IPS-18c (cell line): ENCODE results near the gene GPHN.

Source experiments
- H3K4me3 ChIP-seq: 2 replicates; pipeline ENCODE4 v1.7.0; 2013; ENCODE audit warnings: low read depth, mild to moderate bottlenecking, low read length, moderate library complexity; ENCODE audit not compliant: insufficient read depth
- H3K9me3 ChIP-seq: one replicate; pipeline ENCODE4 v1.6.1; 2013; ENCODE audit warnings: mild to moderate bottlenecking, low read length, moderate library complexity; ENCODE audit not compliant: control insufficient read depth, insufficient read depth

The GPHN gene

DNA sequence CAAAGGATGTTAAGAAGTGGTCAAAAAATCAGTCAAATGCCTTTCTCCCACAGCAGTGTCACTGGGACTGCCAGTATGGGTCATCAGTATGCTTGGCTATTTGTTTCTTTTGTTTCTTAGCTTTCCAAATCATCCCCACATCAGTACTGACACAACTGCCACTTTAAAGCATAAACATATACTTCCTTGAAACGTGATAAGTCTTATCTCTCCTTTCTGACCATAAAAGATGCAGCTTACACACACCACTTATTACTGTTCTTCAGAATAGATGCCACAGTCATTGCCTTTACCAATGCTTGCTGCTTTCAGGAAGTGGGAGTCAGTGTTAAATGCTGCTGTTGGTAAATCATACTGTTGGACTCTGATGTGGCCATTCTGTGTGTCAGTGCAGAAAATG lies 662.7 kb downstream of the GPHN start:
- H3K4me3 ChIP-seq = no peak overlapping the region

GRCh38 chr14:67172056-67172455 lies 664.1 kb downstream of the GPHN start:
- Histone ChIP-seq H3K9me3 (no peaks in the 10 kb centered on the region), H3K4me3 (no peak overlapping the region)

More for the DNA sequence above, 662.7 kb downstream of the GPHN start:
- no peaks in the 10 kb centered on the region for H3K9me3 ChIP-seq

GRCh38 chr14:67172520-67172919 lies 664.6 kb downstream of the GPHN start:
- no peak overlapping the region for H3K4me3 ChIP-seq
- no peaks in the 10 kb centered on the region for H3K9me3 ChIP-seq

DNA sequence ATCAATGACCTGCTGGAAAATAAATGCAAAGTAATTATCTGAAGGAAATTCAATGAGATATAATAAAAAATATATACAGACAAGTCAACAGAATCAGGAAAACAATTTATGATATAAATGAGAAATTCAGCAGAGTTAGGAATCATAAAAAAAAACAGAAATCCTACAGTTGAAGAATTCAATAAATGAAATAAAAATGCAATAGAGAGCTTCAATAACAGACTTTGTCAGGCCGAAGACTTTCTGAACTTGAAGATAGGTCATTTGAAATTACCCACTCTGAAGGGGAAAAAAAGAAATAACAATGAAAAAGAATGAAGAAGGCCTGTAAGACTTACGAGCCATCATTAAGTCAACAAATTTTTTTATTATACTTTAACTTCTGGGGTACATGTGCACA lies 665.8 kb downstream of the GPHN start:
- Histone ChIP-seq H3K4me3 (no peak overlapping the region), H3K9me3 (peaks cover 2% of the 10 kb centered on the region)

DNA sequence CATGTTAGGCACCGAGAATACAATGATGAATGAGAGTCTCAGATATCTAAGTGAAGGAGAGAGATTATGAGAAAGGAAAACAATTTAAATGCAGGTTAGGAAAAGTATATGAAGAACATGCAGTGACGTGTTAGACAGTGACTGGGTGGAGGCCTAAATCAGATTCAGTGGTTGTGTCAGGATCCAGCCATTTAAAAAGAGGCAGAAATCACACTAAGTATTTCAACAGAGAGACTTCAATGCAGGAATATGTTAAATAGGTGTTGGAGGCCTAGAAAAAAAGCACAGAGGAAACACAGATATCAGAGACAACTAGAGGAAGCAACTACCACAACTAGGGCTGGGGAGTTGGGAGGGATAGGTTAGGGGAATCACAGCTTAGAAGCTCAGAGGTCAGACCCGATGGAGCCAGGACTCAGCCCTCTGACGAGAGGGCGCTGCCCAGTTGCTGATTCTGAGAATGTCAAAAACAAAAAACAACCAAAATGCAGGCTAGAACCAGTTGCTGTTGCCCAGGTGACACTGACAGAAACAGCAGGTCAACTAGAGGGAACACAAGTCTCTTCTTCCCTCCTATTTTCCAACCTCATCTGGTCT lies 678.3 kb downstream of the GPHN start:
- H3K4me3 ChIP-seq = no peak overlapping the region

DNA sequence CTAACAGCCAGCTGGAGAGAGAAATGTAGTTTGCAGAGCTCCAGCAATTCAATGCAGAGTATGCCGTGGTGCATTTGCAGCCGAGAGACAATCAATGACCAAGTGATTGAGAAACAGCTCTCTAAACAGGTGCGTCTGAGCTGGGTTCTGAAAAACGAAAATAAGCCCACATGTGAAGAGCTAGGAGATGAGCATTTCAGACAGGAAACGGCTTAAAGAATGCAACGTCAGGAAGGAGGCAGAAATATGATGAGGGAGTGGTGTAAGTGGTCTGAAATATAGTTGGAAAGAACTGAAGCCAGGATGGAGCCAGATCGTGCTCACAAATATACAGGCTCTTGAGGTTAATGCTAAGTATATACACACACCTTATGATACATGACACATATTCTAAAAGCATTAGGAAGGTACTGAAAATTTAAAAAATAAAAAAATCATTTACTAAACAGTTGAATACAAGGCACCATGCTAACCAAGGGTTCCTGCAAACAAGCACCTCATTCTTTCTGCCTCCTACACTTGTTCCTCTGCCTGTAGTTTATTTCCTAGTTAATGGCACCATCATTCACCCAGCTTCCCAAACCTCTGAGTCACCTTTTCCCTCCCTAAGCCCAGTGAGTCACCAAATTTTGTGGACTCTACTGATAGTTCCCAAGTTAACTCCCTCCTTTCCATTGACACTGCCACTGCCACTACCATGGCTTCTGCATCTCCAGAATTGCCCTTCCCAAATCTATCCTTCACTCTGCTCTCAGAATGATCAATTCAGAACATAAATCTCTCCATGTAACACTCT lies 679.0 kb downstream of the GPHN start:
- H3K4me3 ChIP-seq = no peak overlapping the region
- H3K9me3 ChIP-seq = no peaks in the 10 kb centered on the region

More for the DNA sequence above, 678.3 kb downstream of the GPHN start:
- no peaks in the 10 kb centered on the region for H3K9me3 ChIP-seq

- Histone ChIP-seq H3K9me3 (no peaks in the 10 kb centered on the region), H3K4me3 (no peak overlapping the region)
Observed at GRCh38 chr14:67187826-67188225, 679.9 kb downstream of the GPHN start.

DNA sequence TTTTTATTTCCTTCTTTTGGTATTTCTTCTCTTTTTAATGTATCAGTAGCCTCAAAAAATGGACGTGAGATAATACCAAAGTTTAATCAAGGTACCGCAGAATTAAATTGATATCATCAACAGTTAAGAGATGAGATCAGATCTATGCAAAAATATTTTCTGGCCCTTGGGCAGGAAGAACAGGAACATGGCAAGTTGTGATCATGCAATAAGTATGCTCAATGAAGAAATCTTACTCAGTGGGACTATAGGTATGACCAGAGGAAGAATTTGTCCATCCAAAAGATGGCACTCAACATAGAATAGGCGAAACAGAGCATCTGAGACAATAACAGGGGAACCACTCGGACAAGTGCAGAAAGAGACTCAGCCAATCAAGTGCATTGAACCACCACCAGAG lies 680.4 kb downstream of the GPHN start:
- Histone ChIP-seq H3K4me3 (no peak overlapping the region), H3K9me3 (no peaks in the 10 kb centered on the region)

GRCh38 chr14:67191768-67192290 lies 683.9 kb downstream of the GPHN start:
- no peak overlapping the region for H3K4me3 ChIP-seq
- no peaks in the 10 kb centered on the region for H3K9me3 ChIP-seq

DNA sequence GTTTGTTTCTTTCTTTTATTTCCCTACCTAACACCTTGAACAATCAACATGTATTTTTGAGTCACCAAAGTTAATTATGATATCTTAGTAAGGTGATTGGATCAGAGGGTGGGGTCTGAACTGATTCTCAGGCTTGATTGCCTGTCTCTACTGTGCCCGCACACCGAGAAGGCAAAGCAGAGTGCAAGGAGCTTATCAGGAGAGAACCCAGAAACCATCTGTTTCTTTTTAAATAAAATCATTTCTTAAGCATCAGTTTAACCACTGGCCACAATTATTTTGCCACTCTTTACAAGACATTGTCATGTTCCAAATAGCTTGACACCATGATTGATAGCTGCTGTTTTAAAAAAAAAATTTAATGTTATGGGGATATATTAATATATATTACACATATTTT lies 684.4 kb downstream of the GPHN start:
- Histone ChIP-seq H3K9me3 (no peaks in the 10 kb centered on the region), H3K4me3 (no peak overlapping the region)

- Histone ChIP-seq H3K4me3 (no peak overlapping the region), H3K9me3 (no peaks in the 10 kb centered on the region)
Observed at GRCh38 chr14:67195279-67195678, 687.3 kb downstream of the GPHN start.

- no peak overlapping the region for H3K4me3 ChIP-seq
- H3K9me3 ChIP-seq = no peaks in the 10 kb centered on the region
Observed at GRCh38 chr14:67199016-67199415, 691.1 kb downstream of the GPHN start.

- no peak overlapping the region for H3K4me3 ChIP-seq
- no peaks in the 10 kb centered on the region for H3K9me3 ChIP-seq
Observed at GRCh38 chr14:67207810-67208209, 699.9 kb downstream of the GPHN start.

DNA sequence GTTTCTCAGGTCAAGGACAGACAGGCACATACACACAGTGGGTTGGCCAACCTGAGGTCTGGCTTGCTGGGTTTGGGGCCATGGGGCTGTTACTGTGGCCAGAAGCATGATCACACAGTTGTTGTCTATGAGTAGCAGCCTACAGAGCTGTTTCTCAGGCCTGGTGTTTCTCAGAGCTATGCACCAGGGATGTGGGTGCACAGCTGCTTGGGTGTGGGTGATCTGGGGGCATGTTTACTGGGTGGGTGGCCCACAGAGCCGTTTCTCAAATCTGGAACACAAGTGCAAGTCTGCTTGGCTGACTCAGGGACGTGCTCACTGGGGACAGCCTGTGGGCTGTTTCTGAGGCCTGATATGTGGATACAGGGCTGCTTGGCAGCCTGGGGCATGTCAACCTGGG lies 710.2 kb downstream of the GPHN start:
- no peaks in the 10 kb centered on the region for H3K9me3 ChIP-seq
- H3K4me3 ChIP-seq = no peak overlapping the region

- H3K4me3 ChIP-seq = no peak overlapping the region
- no peaks in the 10 kb centered on the region for H3K9me3 ChIP-seq
Observed at GRCh38 chr14:67221248-67221981, 713.5 kb downstream of the GPHN start.

DNA sequence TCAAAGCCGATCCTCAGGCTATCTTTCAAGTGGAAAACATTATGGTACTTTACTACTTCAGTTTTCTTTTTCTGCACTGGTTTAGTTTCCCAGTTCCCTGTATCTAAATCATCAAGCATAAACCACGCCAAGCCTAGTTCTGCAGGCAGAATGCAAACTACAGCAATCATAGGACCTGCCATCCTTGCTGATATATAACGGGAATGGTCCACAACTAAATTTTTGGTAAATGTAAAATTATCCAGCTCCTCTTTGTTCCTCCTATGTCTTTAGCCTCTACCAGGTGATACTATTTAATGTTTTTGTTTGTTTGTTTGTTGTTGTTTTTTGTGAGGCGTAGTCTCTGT lies 714.0 kb downstream of the GPHN start:
- H3K4me3 ChIP-seq = no peak overlapping the region
- no peaks in the 10 kb centered on the region for H3K9me3 ChIP-seq

DNA sequence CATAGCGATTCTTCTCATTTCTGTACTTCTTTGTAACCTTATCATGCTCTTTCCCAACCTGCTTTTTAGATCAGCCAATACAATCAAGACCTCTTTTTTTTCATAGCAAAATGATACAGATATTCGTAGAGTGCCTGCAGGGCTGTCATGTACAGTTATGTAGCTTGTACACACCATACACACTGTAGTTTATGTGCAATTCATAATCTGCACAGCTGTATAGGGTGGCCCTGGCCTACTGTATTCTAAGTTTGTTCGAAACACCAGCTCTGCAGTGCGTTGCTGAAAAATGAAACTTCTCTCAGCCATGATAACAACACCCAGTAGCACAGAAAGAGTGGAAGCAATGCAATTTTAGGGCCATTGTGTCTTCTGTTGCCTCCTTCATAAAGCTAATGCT lies 717.6 kb downstream of the GPHN start:
- H3K4me3 ChIP-seq = no peak overlapping the region
- no peaks in the 10 kb centered on the region for H3K9me3 ChIP-seq
